OCI-LY7 (cell line): Measurements from ENCODE around the gene TMPRSS4. TPM values are rescaled to one million over a fixed set of nuclear protein-coding genes. Genes with fewer than 3 reads are reported as not detected.

Experiments used
- BruUV-seq: library from RNA; stranded (reverse); fragments of 400-500 nt; replicated peaks from 2 replicates; lab custom pipeline; 2021; lab: Mats Ljungman, UMichigan
- CTCF ChIA-PET: fragments of 300-600 bp; sonication (Branson Sonifier 250); formaldehyde crosslinking; loops from one replicate; lab custom pipeline; 2022; ENCODE audit warnings: antibody characterized with exemption; ENCODE audit not compliant: unreplicated experiment; lab: Charles Lee
- POLR2A ChIA-PET: fragments of 300-600 bp; sonication (Branson Sonifier 250); formaldehyde crosslinking; loops from one replicate; lab custom pipeline; 2022; ENCODE audit warnings: antibody characterized with exemption; lab: Charles Lee
- DNase-seq: peaks from one replicate; pipeline ENCODE4 v3.0.0-alpha.2; 2015; ENCODE audit warnings: low spot score
- H2AFZ ChIP-seq: fragments of 200-600 bp; sonication (generic), shearing (Covaris generic); 2 replicates; pipeline ENCODE4 v1.6.1; 2014; ENCODE audit warnings: mild to moderate bottlenecking, antibody characterized with exemption, low read length, moderate library complexity
- H3K27ac ChIP-seq: fragments of 200-600 bp; sonication (generic); 2 replicates; pipeline ENCODE4 v1.5.1; 2014; ENCODE audit warnings: mixed run types, low read depth, mild to moderate bottlenecking, moderate library complexity, low read length, inconsistent platforms; ENCODE audit not compliant: poor library complexity, severe bottlenecking
- H3K36me3 ChIP-seq: fragments of 200-600 bp; sonication (generic); 2 replicates; pipeline ENCODE4 v1.6.1; 2014; ENCODE audit warnings: mild to moderate bottlenecking, antibody characterized with exemption, low read length, moderate library complexity, mixed read lengths; ENCODE audit not compliant: insufficient read depth
- H3K4me1 ChIP-seq: fragments of 200-600 bp; sonication (generic); 2 replicates; pipeline ENCODE4 v1.5.1; 2014; ENCODE audit warnings: mild to moderate bottlenecking, low read length; ENCODE audit not compliant: insufficient read depth, poor library complexity, severe bottlenecking
- H3K4me2 ChIP-seq: fragments of 200-600 bp; sonication (generic); 2 replicates; pipeline ENCODE4 v1.6.1; 2014; ENCODE audit warnings: mild to moderate bottlenecking, low read length
- H3K4me3 ChIP-seq: fragments of 200-600 bp; sonication (generic); 2 replicates; pipeline ENCODE4 v1.5.1; 2014; ENCODE audit warnings: mild to moderate bottlenecking, low read depth, low read length; ENCODE audit not compliant: poor library complexity, severe bottlenecking
- H3K79me2 ChIP-seq: fragments of 200-600 bp; sonication (generic); 2 replicates; pipeline ENCODE4 v1.6.1; 2016; ENCODE audit warnings: low read depth, mild to moderate bottlenecking, low read length, moderate library complexity, mixed read lengths; ENCODE audit not compliant: insufficient read depth
- H3K9me2 ChIP-seq: fragments of 200-600 bp; sonication (generic); 2 replicates; pipeline ENCODE4 v1.6.1; 2016; ENCODE audit warnings: mild to moderate bottlenecking, low read length, mixed read lengths; ENCODE audit not compliant: insufficient read depth
- H3K9me3 ChIP-seq: fragments of 200-600 bp; sonication (generic); 2 replicates; pipeline ENCODE4 v1.6.1; 2014; ENCODE audit warnings: mild to moderate bottlenecking, mixed run types, low read length, mixed read lengths
- H4K20me1 ChIP-seq: fragments of 200-600 bp; sonication (generic); 2 replicates; pipeline ENCODE4 v1.6.1; 2014; ENCODE audit warnings: mild to moderate bottlenecking, antibody characterized with exemption, low read length, moderate library complexity, mixed read lengths; ENCODE audit not compliant: insufficient read depth
- EZH2phosphoT487 ChIP-seq: fragments of 200-600 bp; sonication (generic); IDR thresholded peaks from 2 replicates; pipeline ENCODE4 v1.6.1; 2018; ENCODE audit warnings: low read depth, borderline replicate concordance, mild to moderate bottlenecking, mixed run types, antibody characterized with exemption, low read length, moderate library complexity, mixed read lengths
- intact Hi-C: fragments of 100-400 bp; cut with micrococcal nuclease; formaldehyde crosslinking; loops from one replicate; pipeline ENCODE4 v1.10.0; 2022; ENCODE audit not compliant: unreplicated experiment
- total RNA-seq, 2 experiments: library from RNA; depleted of rRNA in 1 of 2; stranded (reverse); fragments of >200 nt in 1 of 2; shearing (Covaris generic) in 1 of 2; gene quantifications; 2 replicates each; pipeline ENCODE4 v1.2.3, GENCODE V29; 2014 to 2022
- TF ChIP-seq, protein P1 (sequence below): fragments of 200-600 bp; sonication (generic); conservative IDR thresholded peaks from 2 replicates; pipeline ENCODE4 v1.5.1; 2014; ENCODE audit warnings: mild to moderate bottlenecking, antibody characterized with exemption, low read length, moderate library complexity, mixed read lengths

TMPRSS4 gene
- total RNA-seq, 2 experiments from 2014 or later = 0.03 TPM; not detected in 1

DNA sequence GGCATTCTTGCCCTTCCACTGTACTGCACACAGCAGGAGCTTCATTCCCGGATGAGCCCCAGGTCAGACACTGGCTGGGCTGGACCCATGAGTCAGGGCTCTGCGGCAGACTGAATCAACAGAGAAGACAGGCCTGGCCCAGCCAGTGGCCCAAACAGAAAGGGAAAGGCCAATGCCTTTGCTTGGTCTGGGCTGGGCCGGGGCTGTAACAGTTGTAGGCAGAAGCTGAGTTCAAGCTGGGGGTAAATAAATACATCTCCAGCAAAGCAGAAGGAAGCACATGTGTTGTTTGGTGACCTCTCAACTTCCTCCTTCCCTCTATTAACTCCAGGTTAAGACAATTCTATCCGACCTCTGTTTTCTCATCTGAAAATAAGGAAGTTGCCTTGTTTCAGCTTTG is 11.7 kb downstream of the TMPRSS4 start:
- POLR2A ChIA-PET = no interaction called here
- CTCF ChIA-PET = no interaction called here
- H3K4me1 ChIP-seq = no peaks in the 10 kb centered on the region
- no TSS peak for BruUV-seq
- H3K9me3 ChIP-seq = no peaks in the 10 kb centered on the region
- no peaks in the 10 kb centered on the region for H4K20me1 ChIP-seq
- H3K79me2 ChIP-seq = no peaks in the 10 kb centered on the region
- H3K27ac ChIP-seq = no peak overlapping the region
- H3K9me2 ChIP-seq = no peaks in the 10 kb centered on the region
- no peak for TF ChIP-seq EZH2phosphoT487
- TF ChIP-seq, protein P1, sequence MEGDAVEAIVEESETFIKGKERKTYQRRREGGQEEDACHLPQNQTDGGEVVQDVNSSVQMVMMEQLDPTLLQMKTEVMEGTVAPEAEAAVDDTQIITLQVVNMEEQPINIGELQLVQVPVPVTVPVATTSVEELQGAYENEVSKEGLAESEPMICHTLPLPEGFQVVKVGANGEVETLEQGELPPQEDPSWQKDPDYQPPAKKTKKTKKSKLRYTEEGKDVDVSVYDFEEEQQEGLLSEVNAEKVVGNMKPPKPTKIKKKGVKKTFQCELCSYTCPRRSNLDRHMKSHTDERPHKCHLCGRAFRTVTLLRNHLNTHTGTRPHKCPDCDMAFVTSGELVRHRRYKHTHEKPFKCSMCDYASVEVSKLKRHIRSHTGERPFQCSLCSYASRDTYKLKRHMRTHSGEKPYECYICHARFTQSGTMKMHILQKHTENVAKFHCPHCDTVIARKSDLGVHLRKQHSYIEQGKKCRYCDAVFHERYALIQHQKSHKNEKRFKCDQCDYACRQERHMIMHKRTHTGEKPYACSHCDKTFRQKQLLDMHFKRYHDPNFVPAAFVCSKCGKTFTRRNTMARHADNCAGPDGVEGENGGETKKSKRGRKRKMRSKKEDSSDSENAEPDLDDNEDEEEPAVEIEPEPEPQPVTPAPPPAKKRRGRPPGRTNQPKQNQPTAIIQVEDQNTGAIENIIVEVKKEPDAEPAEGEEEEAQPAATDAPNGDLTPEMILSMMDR = no peak
- H2AFZ ChIP-seq = no peak overlapping the region
- intact Hi-C loops = no loop called here
- no peak for DNase-seq
- H3K4me2 ChIP-seq = no peak overlapping the region
- no peak overlapping the region for H3K4me3 ChIP-seq
- H3K36me3 ChIP-seq = no peaks in the 10 kb centered on the region

DNA sequence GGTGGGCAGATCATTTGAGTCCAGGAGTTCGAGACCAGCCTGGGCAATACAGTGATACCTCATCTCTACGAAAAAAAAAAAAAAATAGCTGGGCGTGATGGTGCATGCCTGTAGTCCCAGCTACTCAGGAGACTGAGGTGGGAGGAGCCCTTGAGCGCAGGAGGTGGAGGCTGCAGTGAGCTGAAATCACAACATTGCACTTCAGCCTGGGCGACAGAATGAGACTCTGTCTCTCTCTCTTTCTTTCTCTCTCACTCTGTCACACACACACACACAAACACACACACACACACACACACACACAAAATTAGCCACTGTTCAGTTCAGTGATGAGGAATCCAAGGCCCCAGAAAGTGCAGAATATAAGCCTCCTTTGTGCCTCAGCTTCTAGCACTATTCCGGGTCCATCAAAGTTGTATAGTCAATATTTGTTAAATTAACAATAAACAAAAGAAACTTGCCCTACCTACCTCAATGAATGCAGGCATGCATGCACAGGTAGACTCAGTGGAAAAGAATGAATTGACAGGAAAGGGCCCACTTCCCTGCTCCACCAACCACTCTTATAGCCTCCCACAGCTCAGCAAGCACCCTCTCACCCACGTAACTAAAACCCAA is 13.8 kb downstream of the TMPRSS4 start:
- Histone ChIP-seq H3K79me2 (no peaks in the 10 kb centered on the region), H3K4me3 (no peak overlapping the region), H3K27ac (no peak overlapping the region), H3K9me3 (no peaks in the 10 kb centered on the region), H2AFZ (no peak overlapping the region), H3K4me2 (no peak overlapping the region), H4K20me1 (no peaks in the 10 kb centered on the region), H3K36me3 (no peaks in the 10 kb centered on the region), H3K4me1 (no peaks in the 10 kb centered on the region), H3K9me2 (no peaks in the 10 kb centered on the region)
- ChIA-PET CTCF (no interaction called here), POLR2A (no interaction called here)
- intact Hi-C loops = no loop called here
- DNase-seq = no peak
- no TSS peak for BruUV-seq
- no peak for TF ChIP-seq EZH2phosphoT487
- TF ChIP-seq, protein P1 = no peak

DNA sequence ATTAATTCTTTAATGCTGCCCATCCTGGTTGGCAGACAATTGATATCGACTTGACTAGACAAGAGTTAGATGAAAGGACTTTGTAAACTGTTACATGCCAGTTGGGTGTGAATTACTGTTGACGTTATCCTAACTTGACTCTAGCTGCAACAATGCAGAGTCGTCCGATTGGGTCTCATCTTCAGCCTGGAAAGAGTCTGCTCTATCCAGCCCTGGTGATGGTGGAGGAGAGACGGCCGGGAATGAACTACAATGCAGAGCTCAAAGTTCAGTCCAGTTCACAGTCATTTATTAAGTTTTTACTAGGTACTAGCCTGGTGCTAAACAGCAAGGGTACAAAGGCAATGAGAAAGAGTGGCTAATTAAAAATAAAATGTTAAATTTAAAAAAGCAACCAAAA is 14.8 kb downstream of the TMPRSS4 start:
- CTCF ChIA-PET = no interaction called here
- intact Hi-C loops = no loop called here
- no peak overlapping the region for H3K4me2 ChIP-seq
- H3K79me2 ChIP-seq = no peaks in the 10 kb centered on the region
- H2AFZ ChIP-seq = no peak overlapping the region
- H3K36me3 ChIP-seq = no peaks in the 10 kb centered on the region
- H3K27ac ChIP-seq = no peak overlapping the region
- no peaks in the 10 kb centered on the region for H3K9me3 ChIP-seq
- H4K20me1 ChIP-seq = no peaks in the 10 kb centered on the region
- no TSS peak for BruUV-seq
- no peak overlapping the region for H3K4me3 ChIP-seq
- no peak for DNase-seq
- POLR2A ChIA-PET = no interaction called here
- no peaks in the 10 kb centered on the region for H3K4me1 ChIP-seq
- H3K9me2 ChIP-seq = no peaks in the 10 kb centered on the region
- TF ChIP-seq, protein P1 = no peak
- no peak for TF ChIP-seq EZH2phosphoT487
